GM12872 (cell line): ENCODE measurements around the gene PGM2.

Experiments
- CTCF ChIP-seq: IDR thresholded peaks from 3 replicates; pipeline ENCODE4 v1.5.1; 2011; ENCODE audit warnings: low read depth, mild to moderate bottlenecking, low read length, moderate library complexity; ENCODE audit not compliant: insufficient read depth

Gene PGM2

GRCh38 chr4:37865450-37865849 lies 39.0 kb downstream of the PGM2 start:
- no peak for TF ChIP-seq CTCF

GRCh38 chr4:37867102-37867501 lies 40.6 kb downstream of the PGM2 start:
- TF ChIP-seq CTCF: no peak

- no peak for TF ChIP-seq CTCF
These were observed 41.8 kb downstream of the PGM2 start for GRCh38 chr4:37868238-37868637.

- no peak for TF ChIP-seq CTCF
These were observed 46.0 kb downstream of the PGM2 start for GRCh38 chr4:37872310-37872988.

GRCh38 chr4:37873386-37873785 lies 46.9 kb downstream of the PGM2 start:
- TF ChIP-seq CTCF: no peak

GRCh38 chr4:37876156-37876555 lies 49.7 kb downstream of the PGM2 start:
- no peak for TF ChIP-seq CTCF

GRCh38 chr4:37879365-37879764 lies 52.9 kb downstream of the PGM2 start:
- no peak for TF ChIP-seq CTCF

- no peak for TF ChIP-seq CTCF
These were observed 55.3 kb downstream of the PGM2 start for GRCh38 chr4:37881811-37882210.
